GM12875 (cell line): ENCODE measurements around the gene MAP4K1.

ENCODE experiments used
- H3K4me3 ChIP-seq: one replicate; pipeline ENCODE4 v1.5.1; 2011; ENCODE audit warnings: low read depth, low read length, control low read depth
- CTCF ChIP-seq: IDR thresholded peaks from 2 replicates; pipeline ENCODE4 v1.5.1; 2011; ENCODE audit warnings: low read depth, mild to moderate bottlenecking, control low read depth, inconsistent platforms, low read length, moderate library complexity, borderline replicate concordance; ENCODE audit not compliant: insufficient read depth

Gene MAP4K1

GRCh38 chr19:38543286-38543806 lies 74.4 kb downstream of the MAP4K1 start:
- no peak for TF ChIP-seq CTCF
- no peak overlapping the region for H3K4me3 ChIP-seq

GRCh38 chr19:38542040-38542439 lies 75.7 kb downstream of the MAP4K1 start:
- no peak overlapping the region for H3K4me3 ChIP-seq

GRCh38 chr19:38539751-38540150 lies 78.0 kb downstream of the MAP4K1 start:
- no peak overlapping the region for H3K4me3 ChIP-seq
- no peak for TF ChIP-seq CTCF

More at GRCh38 chr19:38542040-38542439, 75.7 kb downstream of the MAP4K1 start:
- TF ChIP-seq CTCF: no peak

GRCh38 chr19:38538793-38539528 lies 78.8 kb downstream of the MAP4K1 start:
- no peak overlapping the region for H3K4me3 ChIP-seq
- no peak for TF ChIP-seq CTCF

GRCh38 chr19:38538386-38538785 lies 79.4 kb downstream of the MAP4K1 start:
- H3K4me3 ChIP-seq: no peak overlapping the region
- no peak for TF ChIP-seq CTCF
